Liver (tissue), 3 donors: ENCODE measurements around the gene TXNDC11.
"Not testable (repeated sequence)": the region's sequence is repeated elsewhere in the genome, so short reads cannot be mapped to it uniquely, and the experiment has no call there.

Source experiments
- ATF3 ChIP-seq: IDR thresholded peaks from 2 replicates; pipeline ENCODE4 v1.6.1; 2016; ENCODE audit warnings: antibody characterized with exemption
- CTCF ChIP-seq: fragments of 150-350 bp; IDR thresholded peaks from 2 replicates; pipeline ENCODE4 v1.5.1; 2017; ENCODE audit warnings: improper control_type of control experiment, low read depth, low read length; ENCODE audit not compliant: missing input control
- JUND ChIP-seq, 2 donors: IDR thresholded peaks; 2 replicates each; pipeline ENCODE4 v1.6.1; 2016; ENCODE audit warnings: antibody characterized with exemption in 2 of 2
- MAX ChIP-seq: IDR thresholded peaks from 2 replicates; pipeline ENCODE4 v1.6.1; 2016; ENCODE audit warnings: antibody characterized with exemption
- RAD21 ChIP-seq, 2 donors: IDR thresholded peaks; 2 replicates each; pipeline ENCODE4 v1.6.1; 2016; ENCODE audit warnings: antibody characterized with exemption in 2 of 2, mild to moderate bottlenecking in 2 of 2
- REST ChIP-seq: IDR thresholded peaks from 2 replicates; pipeline ENCODE4 v1.6.1; 2016; ENCODE audit warnings: antibody characterized with exemption, mild to moderate bottlenecking
- RXRA ChIP-seq, 2 donors: IDR thresholded peaks; 2 replicates each; pipeline ENCODE4 v1.6.1; 2017 to 2018; ENCODE audit warnings: antibody characterized with exemption in 2 of 2, mild to moderate bottlenecking in 1 of 2
- SP1 ChIP-seq: IDR thresholded peaks from 2 replicates; pipeline ENCODE4 v1.6.1; 2018; ENCODE audit warnings: antibody characterized with exemption, mild to moderate bottlenecking
- TAF1 ChIP-seq: conservative IDR thresholded peaks from 2 replicates; pipeline ENCODE4 v1.6.1; 2016; ENCODE audit warnings: antibody characterized with exemption, mild to moderate bottlenecking
- YY1 ChIP-seq: IDR thresholded peaks from 2 replicates; pipeline ENCODE4 v1.6.1; 2016; ENCODE audit warnings: antibody characterized with exemption, mild to moderate bottlenecking
- ZBTB33 ChIP-seq: IDR thresholded peaks from 2 replicates; pipeline ENCODE4 v1.6.1; 2016; ENCODE audit warnings: antibody characterized with exemption
- donor health status: healthy.
- donor health status: healthy.

- TF ChIP-seq RAD21 (IDR thresholded peaks at IDR 0.05); CTCF; TAF1; ATF3; MAX; REST; ZBTB33; SP1; RXRA (IDR thresholded peaks at IDR 0.05); JUND (IDR thresholded peaks at IDR 0.05); YY1: not testable (repeated sequence)
Measured at GRCh38 chr16:11784980-11785599, 42.4 kb upstream of the TXNDC11 start.
